Ovary (tissue), 3 donors: ENCODE measurements around the gene FAM222B.
A peak's percentile ranks its signal among the peaks of the same experiment; 100 is the strongest.

Source experiments
- POLR2A ChIP-seq: fragments of 450-650 bp; IDR thresholded peaks from one replicate; pipeline ENCODE4 v1.6.1; 2017; ENCODE audit warnings: antibody characterized with exemption, mild to moderate bottlenecking, moderate library complexity
- TF ChIP-seq, protein P1 (sequence below), 3 donors: fragments of 450-650 bp in 2 of 3; fragments of 200-600 bp in 1 of 3; IDR thresholded peaks; one replicate each; pipeline versions ENCODE4 v1.5.1 to v1.8.0; 2016 to 2022; ENCODE audit warnings: antibody characterized with exemption in 3 of 3, mild to moderate bottlenecking in 1 of 3
- donor health status: DM: no; HTN: no; CAD: no.

DNA sequence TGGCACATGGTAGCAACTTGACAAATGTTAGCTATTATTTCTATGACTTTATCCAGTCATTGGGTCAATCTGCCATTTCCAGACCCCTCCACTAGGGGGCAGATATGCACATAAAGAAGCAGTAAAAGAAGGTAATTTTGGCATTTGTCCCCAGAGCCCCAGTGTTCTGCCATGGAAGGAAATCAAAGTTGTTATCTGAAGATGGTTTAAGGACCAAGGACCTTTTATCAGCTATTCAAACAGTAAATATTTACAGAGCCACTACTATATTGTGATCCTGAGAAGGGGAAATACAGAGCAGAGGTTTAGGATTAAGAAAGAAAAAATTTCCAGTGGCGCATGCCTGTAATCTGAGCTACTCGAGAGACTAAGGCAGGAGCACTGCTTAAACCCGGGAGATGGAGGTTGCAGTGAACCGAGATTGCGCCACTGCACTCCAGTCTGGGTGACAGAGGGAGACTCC lies 78.8 kb downstream of the FAM222B start:
- TF ChIP-seq, protein P1, sequence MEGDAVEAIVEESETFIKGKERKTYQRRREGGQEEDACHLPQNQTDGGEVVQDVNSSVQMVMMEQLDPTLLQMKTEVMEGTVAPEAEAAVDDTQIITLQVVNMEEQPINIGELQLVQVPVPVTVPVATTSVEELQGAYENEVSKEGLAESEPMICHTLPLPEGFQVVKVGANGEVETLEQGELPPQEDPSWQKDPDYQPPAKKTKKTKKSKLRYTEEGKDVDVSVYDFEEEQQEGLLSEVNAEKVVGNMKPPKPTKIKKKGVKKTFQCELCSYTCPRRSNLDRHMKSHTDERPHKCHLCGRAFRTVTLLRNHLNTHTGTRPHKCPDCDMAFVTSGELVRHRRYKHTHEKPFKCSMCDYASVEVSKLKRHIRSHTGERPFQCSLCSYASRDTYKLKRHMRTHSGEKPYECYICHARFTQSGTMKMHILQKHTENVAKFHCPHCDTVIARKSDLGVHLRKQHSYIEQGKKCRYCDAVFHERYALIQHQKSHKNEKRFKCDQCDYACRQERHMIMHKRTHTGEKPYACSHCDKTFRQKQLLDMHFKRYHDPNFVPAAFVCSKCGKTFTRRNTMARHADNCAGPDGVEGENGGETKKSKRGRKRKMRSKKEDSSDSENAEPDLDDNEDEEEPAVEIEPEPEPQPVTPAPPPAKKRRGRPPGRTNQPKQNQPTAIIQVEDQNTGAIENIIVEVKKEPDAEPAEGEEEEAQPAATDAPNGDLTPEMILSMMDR (IDR thresholded peaks at IDR 0.05), result peak; percentile 78 to 90 (median 84)
- TF ChIP-seq POLR2A, result no peak
